Posterior cingulate gyrus (tissue), 11 donors: Measurements from ENCODE around the gene YES1.

Experiments
- DNase-seq, 10 donors: peaks; one replicate each; pipeline versions ENCODE4 v3.0.0 to v3.0.0-alpha.2; 2020 to 2021; ENCODE audit warnings: mixed read lengths in 3 of 10
- intact Hi-C: fragments of 100-400 bp; cut with DNase I; formaldehyde crosslinking; loops from one replicate; pipeline ENCODE4 v1.15.1; 2023

Gene YES1

GRCh38 chr18:811892-812375 lies at the start of gene YES1:
YES1 (minus strand) TSS chr18:812242; CDS start chr18:756827, 55,415 bp downstream.
- intact Hi-C loops: no loop called here
- DNase-seq: peak in 2 of 10 donors; percentile 44 to 85

DNA sequence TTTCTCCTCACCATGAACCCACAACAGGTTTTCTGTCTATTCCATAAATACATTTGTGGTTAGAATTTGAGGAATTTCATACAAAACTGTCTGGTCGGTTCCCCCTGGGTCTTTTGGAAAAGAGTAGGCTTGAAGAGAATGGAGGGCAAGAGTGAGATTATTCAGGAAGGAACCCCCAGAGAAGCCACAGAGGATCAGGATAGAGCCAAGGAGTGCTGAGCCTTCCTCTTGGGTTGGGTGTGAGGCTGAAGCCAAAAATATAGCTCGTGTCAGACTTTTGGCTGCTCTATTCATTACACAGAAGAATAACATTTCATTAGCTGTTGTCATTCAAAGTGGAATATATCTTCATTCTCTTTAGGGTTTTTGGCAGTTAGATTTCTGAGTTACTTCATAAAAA lies 45.9 kb upstream of the YES1 start:
- intact Hi-C loops: no loop called here
- no peak for DNase-seq

- intact Hi-C loops: no loop called here
- no peak for DNase-seq
Measured at GRCh38 chr18:853471-853870, 41.4 kb upstream of the YES1 start.

GRCh38 chr18:850960-851359 lies 38.9 kb upstream of the YES1 start:
- DNase-seq: no peak
- intact Hi-C loops: no loop called here

DNA sequence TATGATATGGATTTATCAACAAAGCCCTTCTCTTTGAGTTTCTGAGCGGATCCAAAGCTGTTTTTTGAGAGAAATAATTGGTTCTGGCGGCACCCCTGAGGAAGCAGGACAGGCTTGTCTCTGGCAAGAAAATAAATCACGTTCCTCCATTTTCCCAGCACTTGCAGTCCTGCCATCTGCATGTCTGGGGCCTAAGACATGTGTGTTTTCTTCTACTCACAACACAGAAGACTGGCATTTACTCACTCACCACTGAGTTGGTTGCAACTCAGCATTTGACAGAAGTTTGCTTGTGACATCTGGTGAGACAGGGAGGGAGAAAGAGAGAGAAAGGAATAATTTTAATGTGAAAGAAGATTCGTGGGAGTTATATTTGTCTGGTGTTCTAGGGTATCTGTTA lies 37.0 kb upstream of the YES1 start:
- DNase-seq: no peak
- intact Hi-C loops: no loop called here

DNA sequence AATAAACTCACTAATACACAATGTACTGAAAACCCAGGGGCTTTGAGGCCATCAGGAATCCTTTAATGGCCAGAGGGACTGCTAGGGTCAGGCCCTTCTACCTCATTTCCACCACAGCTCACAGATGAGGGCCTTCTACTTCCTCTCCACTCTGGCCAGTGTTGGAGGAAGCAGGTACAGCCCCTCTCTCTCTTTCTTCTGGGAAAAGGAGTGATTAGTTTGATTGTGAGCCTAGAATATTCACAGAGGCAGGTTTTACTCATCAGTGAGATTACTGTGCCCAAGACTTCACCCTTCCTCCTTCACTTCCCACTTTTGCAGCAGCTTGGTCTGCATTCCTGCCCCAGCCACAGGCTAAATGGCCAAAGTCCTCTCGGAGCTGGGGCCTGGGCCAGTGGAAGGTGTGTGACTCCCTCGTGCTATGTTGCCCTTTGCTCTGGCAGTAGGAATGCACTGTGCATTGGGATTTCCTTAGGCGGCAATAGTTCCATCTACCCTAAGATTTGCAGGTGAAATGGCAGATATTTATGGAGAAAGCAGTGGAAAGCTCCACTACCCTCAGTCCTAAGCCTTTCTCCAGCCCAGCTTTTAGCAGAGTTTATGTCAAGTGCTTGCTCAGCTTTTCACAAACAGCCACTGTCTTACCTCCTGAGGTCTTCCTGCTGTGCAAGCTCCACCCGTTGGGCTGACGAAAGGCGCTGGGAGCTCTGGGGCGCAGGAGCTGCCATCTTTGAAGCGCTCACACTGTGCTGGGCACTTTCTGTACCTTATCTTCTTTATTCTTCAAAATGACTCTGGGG lies 36.2 kb upstream of the YES1 start:
- DNase-seq: no peak
- intact Hi-C loops: no loop called here

GRCh38 chr18:845152-845819 lies 33.2 kb upstream of the YES1 start:
- no peak for DNase-seq

GRCh38 chr18:841647-842370 lies 29.8 kb upstream of the YES1 start:
- DNase-seq: no peak
- intact Hi-C loops: no loop called here

More at GRCh38 chr18:845152-845819, 33.2 kb upstream of the YES1 start:
- intact Hi-C loops: no loop called here

GRCh38 chr18:840516-840915 lies 28.5 kb upstream of the YES1 start:
- DNase-seq: no peak
- intact Hi-C loops: no loop called here

- intact Hi-C loops: no loop called here
- no peak for DNase-seq
Measured at GRCh38 chr18:840023-840408, 28.0 kb upstream of the YES1 start.

GRCh38 chr18:839224-840022 lies 27.4 kb upstream of the YES1 start:
- DNase-seq: peak; percentile 63 to 97 (median 88)
- intact Hi-C loops: loop anchor here (10.0 kb wide), 1 partner anchor 555 kb away; no protein-coding TSS in a partner anchor

DNA sequence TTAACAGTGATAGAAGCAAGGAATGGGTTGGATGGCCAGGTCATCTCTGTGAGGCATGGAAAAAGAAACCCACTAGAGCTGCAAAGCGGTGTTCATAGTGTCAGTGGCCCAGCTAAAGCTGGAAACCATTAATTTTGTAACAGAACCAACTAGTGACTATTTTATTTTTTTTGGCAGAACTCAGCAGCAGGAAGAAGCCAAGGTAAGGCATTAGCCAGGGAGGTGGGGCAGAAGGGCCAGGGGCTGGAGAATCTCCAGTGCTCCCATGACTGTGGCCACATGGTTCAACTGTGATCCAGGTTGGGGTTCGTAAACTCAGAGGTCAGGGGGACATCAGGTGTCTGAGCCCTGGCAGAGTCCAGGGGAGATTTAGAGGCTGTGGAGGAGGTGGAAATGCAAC lies 25.9 kb upstream of the YES1 start:
- no peak for DNase-seq
- intact Hi-C loops: loop anchor here (10.0 kb wide), 1 partner anchor 553 kb away; no protein-coding TSS in a partner anchor

DNA sequence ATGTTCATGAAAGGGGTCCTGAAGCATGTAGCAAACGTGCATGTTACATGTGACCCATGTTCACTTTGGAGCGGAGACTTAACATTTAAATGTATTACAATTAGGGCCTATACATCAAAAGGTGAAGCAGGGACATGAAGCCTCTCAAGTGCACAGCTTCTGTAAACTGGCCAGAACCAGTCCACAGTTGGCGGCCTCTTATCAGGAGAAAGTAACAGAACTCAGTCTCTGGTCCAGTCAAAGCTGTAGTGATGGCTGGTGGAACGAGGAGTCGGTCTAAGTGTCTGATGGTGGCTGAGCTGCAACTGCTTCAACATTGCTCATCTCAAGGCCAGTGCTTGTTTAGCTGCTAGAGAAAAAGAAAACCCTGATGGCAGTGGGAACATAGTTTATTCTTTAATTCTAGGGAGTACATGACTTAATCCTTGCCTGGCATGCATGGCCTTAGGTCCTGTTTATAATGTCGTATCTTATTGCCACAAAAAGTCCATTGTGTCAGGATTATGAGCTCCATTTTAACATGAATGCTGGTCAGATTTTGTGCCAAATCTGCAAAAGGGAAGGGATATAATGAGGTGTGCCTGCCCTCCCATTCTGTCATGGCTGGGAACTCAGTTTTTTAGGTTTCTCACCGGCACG lies 22.2 kb upstream of the YES1 start:
- intact Hi-C loops: loop anchor here (10.0 kb wide), 1 partner anchor 549 kb away; no protein-coding TSS in a partner anchor
- DNase-seq: no peak

GRCh38 chr18:833197-833596 lies 21.2 kb upstream of the YES1 start:
- intact Hi-C loops: loop anchor here (10.0 kb wide), 1 partner anchor 548 kb away; no protein-coding TSS in a partner anchor
- DNase-seq: no peak

- intact Hi-C loops: loop anchor here (10.0 kb wide), 1 partner anchor 547 kb away; no protein-coding TSS in a partner anchor
- DNase-seq: no peak
Measured at GRCh38 chr18:832085-832681, 20.1 kb upstream of the YES1 start.

DNA sequence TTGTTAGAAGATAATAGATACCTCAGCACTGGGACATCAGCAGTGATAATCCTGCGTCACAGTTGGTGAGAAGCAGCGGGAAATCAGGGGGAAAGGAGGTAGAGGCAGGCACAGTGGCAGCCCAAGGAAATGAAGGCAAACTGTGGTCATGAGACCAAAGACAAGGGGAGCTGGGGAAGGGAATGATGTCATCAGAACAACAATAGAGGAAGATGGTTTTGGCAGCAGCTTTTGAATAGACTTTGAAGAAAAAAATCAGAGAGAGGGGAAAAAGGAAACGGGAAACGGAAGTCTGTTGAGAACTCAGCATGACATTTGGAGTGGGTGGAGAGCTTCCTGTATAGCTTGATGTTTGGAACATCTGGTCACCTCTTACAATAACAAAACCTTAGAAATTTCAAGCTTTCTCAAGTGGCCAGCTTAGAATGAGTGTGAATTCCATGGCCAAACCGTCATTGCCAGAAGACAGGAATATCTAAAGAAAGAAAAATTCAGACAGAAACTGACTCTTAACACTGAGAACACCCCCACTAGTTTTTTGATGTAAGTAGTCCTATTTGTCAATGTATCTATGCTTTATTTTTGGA lies 18.4 kb upstream of the YES1 start:
- intact Hi-C loops: loop anchor here (2.0 to 10.0 kb wide), 2 partner anchors 206 to 546 kb away; no protein-coding TSS in a partner anchor
- no peak for DNase-seq

DNA sequence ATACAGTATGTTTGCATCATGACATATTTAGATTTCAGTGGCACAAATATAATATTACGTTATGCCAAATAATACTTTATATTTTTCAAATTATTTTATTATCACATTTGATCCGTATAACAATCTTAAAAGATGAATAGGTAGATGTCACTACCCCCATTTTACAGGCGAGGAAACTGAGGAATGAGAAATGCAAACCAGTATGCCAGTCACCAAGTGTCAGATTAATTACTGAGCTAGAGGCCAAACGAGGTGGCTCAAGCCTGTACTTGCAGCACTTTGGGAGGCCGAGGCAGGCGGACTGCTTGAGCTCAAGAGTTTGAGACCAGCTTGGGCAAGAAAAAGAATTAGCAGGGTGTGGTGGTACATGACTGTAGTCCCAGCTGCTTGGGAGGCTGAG lies 17.4 kb upstream of the YES1 start:
- no peak for DNase-seq
- intact Hi-C loops: no loop called here

DNA sequence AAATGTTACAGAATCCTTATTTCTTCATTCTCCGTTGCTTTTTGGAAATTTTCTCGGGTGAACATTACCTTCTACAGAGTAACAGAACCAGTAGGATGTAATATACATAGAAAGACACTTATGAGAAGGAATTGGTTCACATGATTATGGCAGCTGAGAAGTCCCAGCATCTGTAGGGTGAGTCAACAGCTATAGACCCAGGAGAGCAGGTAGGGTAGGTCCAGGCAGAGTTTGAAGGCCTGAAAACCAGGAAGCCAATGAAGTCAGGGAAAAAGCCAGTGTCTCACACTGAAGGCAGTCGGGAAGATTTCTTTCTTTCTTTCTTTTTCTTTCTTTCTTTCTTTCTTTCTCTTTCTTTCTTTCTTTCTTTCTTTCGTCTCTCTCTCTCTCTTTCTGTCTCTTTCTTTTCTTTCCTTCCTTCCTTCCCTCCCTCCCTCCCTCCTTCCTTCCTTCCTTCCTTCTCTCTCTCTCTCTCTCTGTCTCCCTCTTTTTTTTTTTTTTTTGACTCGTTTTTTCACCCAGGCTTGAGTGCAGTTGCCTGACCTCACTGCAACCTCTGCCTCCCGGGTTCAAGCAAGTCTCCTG lies 15.1 kb upstream of the YES1 start:
- intact Hi-C loops: no loop called here
- DNase-seq: no peak
